Loucy (cell line): ENCODE measurements around the gene PIGBOS1.

Experiments
- H2AFZ ChIP-seq: fragments of 200-600 bp; sonication (generic); 2 replicates; pipeline ENCODE4 v1.6.0; 2016; ENCODE audit warnings: antibody characterized with exemption, mild to moderate bottlenecking, low read length, moderate library complexity
- H3F3A ChIP-seq: fragments of 200-600 bp; 2 replicates; pipeline ENCODE4 v1.6.0; 2016; ENCODE audit warnings: antibody characterized with exemption, low read depth, mild to moderate bottlenecking
- H3K27me3 ChIP-seq: fragments of 200-600 bp; sonication (generic); 2 replicates; pipeline ENCODE4 v1.6.1; 2014; ENCODE audit warnings: low read length, mild to moderate bottlenecking; ENCODE audit not compliant: insufficient read depth, poor library complexity, severe bottlenecking
- H3K36me3 ChIP-seq: fragments of 200-600 bp; sonication (generic); 2 replicates; pipeline ENCODE4 v1.6.1; 2016; ENCODE audit warnings: low read length; ENCODE audit not compliant: insufficient read depth
- H3K4me1 ChIP-seq: fragments of 200-600 bp; sonication (generic); 2 replicates; pipeline ENCODE4 v1.5.1; 2014; ENCODE audit warnings: low read length, mild to moderate bottlenecking; ENCODE audit not compliant: insufficient read depth, poor library complexity, severe bottlenecking
- H3K4me2 ChIP-seq: fragments of 200-600 bp; sonication (generic); 2 replicates; pipeline ENCODE4 v1.6.0; 2014; ENCODE audit warnings: antibody characterized with exemption, low read length, low read depth, mild to moderate bottlenecking; ENCODE audit not compliant: poor library complexity, severe bottlenecking
- H3K4me3 ChIP-seq: fragments of 200-600 bp; sonication (generic); 2 replicates; pipeline ENCODE4 v1.5.1; 2014; ENCODE audit warnings: low read length, mild to moderate bottlenecking, mixed read lengths; ENCODE audit not compliant: poor library complexity, severe bottlenecking
- H3K79me2 ChIP-seq: fragments of 200-600 bp; sonication (generic); 2 replicates; pipeline ENCODE4 v1.6.1; 2014; ENCODE audit warnings: low read length; ENCODE audit not compliant: insufficient read depth
- H3K9ac ChIP-seq: fragments of 200-600 bp; sonication (generic); 2 replicates; pipeline ENCODE4 v1.6.0; 2014; ENCODE audit warnings: mild to moderate bottlenecking, low read depth, low read length, moderate library complexity; ENCODE audit not compliant: poor library complexity, severe bottlenecking
- H3K9me2 ChIP-seq: fragments of 200-600 bp; sonication (generic); replicated peaks from 2 replicates; pipeline ENCODE4 v1.6.1; 2016; ENCODE audit warnings: low read depth, low read length, mixed read lengths
- H3K9me3 ChIP-seq: fragments of 200-600 bp; sonication (generic); 2 replicates; pipeline ENCODE4 v1.6.1; 2014; ENCODE audit warnings: mild to moderate bottlenecking, antibody characterized with exemption, low read length, low read depth; ENCODE audit not compliant: insufficient read depth
- H4K20me1 ChIP-seq: fragments of 200-600 bp; sonication (generic); 2 replicates; pipeline ENCODE4 v1.6.0; 2014; ENCODE audit warnings: antibody characterized with exemption, low read length, mild to moderate bottlenecking; ENCODE audit not compliant: insufficient read depth, poor library complexity, severe bottlenecking
- EZH2phosphoT487 ChIP-seq: fragments of 200-600 bp; IDR thresholded peaks from 2 replicates; pipeline ENCODE4 v1.6.1; 2018; ENCODE audit warnings: antibody characterized with exemption, mild to moderate bottlenecking, moderate library complexity, borderline replicate concordance
- TF ChIP-seq, protein P1 (sequence below): fragments of 200-600 bp; sonication (generic); conservative IDR thresholded peaks from 2 replicates; pipeline ENCODE4 v1.5.1; 2014; ENCODE audit warnings: mild to moderate bottlenecking, antibody characterized with exemption, low read length

PIGBOS1 gene

GRCh38 chr15:55361048-55361447 is 42.1 kb upstream of the PIGBOS1 start:
- no peaks in the 10 kb centered on the region for H3K9me2 ChIP-seq
- H3K9me3 ChIP-seq: no peaks in the 10 kb centered on the region
- H3K4me3 ChIP-seq: no peak overlapping the region
- H3K9ac ChIP-seq: no peak overlapping the region
- H3K79me2 ChIP-seq: no peaks in the 10 kb centered on the region
- H2AFZ ChIP-seq: no peak overlapping the region
- no peak overlapping the region for H3K4me2 ChIP-seq
- no peaks in the 10 kb centered on the region for H3K27me3 ChIP-seq
- H4K20me1 ChIP-seq: no peaks in the 10 kb centered on the region
- H3K36me3 ChIP-seq: no peaks in the 10 kb centered on the region; the same call in 1 of the 2 replicates
- H3F3A ChIP-seq: no peaks in the 10 kb centered on the region
- TF ChIP-seq, protein P1, sequence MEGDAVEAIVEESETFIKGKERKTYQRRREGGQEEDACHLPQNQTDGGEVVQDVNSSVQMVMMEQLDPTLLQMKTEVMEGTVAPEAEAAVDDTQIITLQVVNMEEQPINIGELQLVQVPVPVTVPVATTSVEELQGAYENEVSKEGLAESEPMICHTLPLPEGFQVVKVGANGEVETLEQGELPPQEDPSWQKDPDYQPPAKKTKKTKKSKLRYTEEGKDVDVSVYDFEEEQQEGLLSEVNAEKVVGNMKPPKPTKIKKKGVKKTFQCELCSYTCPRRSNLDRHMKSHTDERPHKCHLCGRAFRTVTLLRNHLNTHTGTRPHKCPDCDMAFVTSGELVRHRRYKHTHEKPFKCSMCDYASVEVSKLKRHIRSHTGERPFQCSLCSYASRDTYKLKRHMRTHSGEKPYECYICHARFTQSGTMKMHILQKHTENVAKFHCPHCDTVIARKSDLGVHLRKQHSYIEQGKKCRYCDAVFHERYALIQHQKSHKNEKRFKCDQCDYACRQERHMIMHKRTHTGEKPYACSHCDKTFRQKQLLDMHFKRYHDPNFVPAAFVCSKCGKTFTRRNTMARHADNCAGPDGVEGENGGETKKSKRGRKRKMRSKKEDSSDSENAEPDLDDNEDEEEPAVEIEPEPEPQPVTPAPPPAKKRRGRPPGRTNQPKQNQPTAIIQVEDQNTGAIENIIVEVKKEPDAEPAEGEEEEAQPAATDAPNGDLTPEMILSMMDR: no peak
- TF ChIP-seq EZH2phosphoT487: no peak
- peaks cover 2% of the 10 kb centered on the region for H3K4me1 ChIP-seq

DNA sequence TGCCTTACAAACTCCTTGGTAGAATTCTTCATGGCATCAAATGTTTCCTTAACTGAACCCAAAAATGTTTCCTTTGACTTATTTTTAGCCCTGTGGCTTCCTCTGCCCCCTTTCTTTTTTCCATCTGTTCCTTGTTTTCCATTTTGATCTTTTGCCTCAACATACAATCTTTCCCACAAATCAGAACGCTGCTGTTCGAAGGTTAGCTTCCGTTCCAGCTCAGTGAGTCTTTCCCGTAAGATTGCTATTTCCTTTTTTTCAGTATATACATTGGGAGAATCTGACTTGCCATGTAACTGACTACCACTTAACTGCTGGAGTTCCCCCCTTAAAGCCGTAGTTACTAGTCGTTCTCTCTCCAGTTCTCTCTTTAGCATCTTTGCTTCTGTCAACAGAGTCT is 41.3 kb upstream of the PIGBOS1 start:
- Histone ChIP-seq H3K9ac (no peak overlapping the region), H3K4me1 (peaks cover 10% of the 10 kb centered on the region), H4K20me1 (no peaks in the 10 kb centered on the region), H3K9me2 (no peaks in the 10 kb centered on the region), H3K36me3 (no peaks in the 10 kb centered on the region; the same call in 1 of the 2 replicates), H3F3A (no peaks in the 10 kb centered on the region), H3K27me3 (no peaks in the 10 kb centered on the region), H3K4me2 (no peak overlapping the region), H3K9me3 (no peaks in the 10 kb centered on the region), H3K79me2 (no peaks in the 10 kb centered on the region), H2AFZ (no peak overlapping the region), H3K4me3 (no peak overlapping the region)
- TF ChIP-seq, protein P1: no peak
- no peak for TF ChIP-seq EZH2phosphoT487

DNA sequence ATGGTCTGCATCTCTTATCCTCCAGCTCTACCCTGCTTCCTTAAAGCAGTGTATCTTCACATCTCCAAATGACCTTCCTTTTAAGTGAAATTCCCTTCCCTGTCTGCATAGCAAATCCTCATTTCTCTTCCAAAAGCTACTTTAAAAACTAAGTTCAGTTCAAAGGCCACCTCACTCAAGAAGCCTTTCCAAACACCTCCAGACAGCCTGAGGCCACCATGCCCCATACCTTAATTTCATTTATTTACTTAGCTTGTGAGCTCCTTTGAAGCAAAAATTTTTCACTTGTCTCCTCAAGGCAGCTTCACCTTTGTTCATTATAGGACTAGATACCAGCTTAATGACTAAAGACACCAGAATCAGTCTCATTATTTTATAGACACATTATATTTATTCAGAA is 39.5 kb upstream of the PIGBOS1 start:
- no peaks in the 10 kb centered on the region for H3K9me3 ChIP-seq
- H3F3A ChIP-seq: no peaks in the 10 kb centered on the region
- TF ChIP-seq EZH2phosphoT487: no peak
- TF ChIP-seq, protein P1: no peak
- no peaks in the 10 kb centered on the region for H3K9me2 ChIP-seq
- H3K79me2 ChIP-seq: no peaks in the 10 kb centered on the region
- H3K4me2 ChIP-seq: no peak overlapping the region
- no peak overlapping the region for H3K9ac ChIP-seq
- H3K4me1 ChIP-seq: peaks cover 11% of the 10 kb centered on the region
- no peaks in the 10 kb centered on the region for H3K36me3 ChIP-seq
- H2AFZ ChIP-seq: no peak overlapping the region
- H3K4me3 ChIP-seq: no peak overlapping the region
- no peaks in the 10 kb centered on the region for H3K27me3 ChIP-seq
- no peaks in the 10 kb centered on the region for H4K20me1 ChIP-seq
